GM18505 (cell line): ENCODE results near the gene ENHO.
"Not testable (repeated sequence)": the region's sequence is repeated elsewhere in the genome, so short reads cannot be mapped to it uniquely, and the experiment has no call there.

Experiments
- ATAC-seq: cut with Tn5 transposase; IDR thresholded peaks from one replicate; pipeline ENCODE4 v1.9.1; 2021; ENCODE audit not compliant: unreplicated experiment
- POLR2A ChIP-seq: IDR thresholded peaks from 4 replicates; pipeline ENCODE4 v1.6.1; 2011; ENCODE audit warnings: borderline replicate concordance; ENCODE audit not compliant: insufficient read depth, insufficient read length; ENCODE audit errors: extremely low read depth

Gene ENHO

DNA sequence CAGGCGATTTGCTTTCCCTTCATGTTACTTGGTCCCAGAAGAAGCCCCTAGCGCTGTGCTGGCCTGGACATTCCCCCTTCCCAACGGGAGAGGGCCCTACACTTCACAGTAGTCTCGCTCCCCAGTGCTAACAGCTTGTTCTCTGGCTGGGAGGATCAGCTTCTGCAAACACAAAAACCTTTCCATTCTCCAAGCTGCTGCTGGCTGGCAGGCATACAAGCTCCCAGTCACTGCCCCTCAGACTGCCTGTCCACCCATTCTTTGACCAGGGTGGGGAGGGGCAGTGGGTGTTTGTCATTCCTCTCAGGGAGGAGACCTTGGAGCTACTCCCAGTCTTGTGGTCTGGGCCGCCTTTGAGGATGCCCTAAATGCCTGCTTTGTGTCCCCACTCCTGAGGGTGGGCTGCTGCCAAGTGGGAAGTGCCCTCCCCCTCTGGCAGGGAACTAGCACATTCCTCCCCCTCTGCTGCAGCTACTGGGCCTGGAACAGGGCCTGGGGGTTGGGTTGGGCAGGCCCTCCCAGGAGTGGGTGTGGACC is 20.8 kb downstream of the ENHO start:
- no peak for ATAC-seq
- TF ChIP-seq POLR2A: no peak

DNA sequence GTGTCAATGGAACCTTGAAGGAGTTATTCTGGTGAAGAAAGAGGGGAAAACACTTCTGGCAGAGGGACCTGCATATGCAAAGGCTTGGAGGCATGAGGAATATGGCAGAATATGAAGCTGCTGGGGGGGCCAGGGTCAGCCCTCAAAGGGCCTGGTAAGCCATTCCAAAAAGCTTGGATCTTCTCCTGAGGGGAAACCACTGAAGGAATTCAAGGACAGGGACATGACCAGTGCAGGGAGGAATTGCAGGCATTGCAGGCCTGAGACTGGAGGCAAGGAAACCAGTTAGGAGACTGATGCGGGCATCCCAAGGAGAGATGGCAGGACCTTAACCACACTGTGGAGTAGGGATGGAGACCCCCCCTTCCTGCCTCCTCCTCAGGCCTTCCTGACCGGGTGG is 21.4 kb downstream of the ENHO start:
- TF ChIP-seq POLR2A: no peak
- ATAC-seq: no peak

DNA sequence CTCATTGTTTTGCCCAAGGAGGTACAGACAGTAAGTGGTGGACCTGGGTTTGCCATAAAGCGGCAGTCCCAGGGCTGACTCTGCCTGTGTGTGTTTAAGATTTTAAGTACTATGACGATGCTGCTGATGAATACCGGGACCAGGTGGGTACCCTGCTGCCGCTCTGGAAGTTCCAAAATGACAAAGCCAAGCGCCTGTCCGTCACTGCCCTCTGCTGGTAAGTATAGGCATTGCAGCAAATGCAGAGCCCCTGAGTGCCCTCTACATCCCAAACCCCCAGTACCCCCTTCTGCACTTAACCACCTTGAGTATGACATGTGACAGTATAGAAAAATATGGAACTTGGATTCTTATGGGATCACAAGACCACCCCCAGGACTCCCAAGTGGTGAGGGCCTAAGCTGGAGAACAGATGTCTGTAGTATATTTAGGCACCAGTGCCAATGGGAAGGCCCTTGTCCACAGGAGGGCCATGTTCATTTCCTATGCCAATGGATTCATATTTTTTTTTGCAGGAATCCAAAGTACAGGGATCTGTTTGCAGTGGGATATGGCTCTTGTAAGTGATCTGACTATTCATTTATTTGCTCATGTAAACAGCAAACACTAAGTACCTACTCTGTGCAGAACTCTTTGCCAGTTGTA is 22.0 kb downstream of the ENHO start:
- no peak for ATAC-seq
- no peak for TF ChIP-seq POLR2A

DNA sequence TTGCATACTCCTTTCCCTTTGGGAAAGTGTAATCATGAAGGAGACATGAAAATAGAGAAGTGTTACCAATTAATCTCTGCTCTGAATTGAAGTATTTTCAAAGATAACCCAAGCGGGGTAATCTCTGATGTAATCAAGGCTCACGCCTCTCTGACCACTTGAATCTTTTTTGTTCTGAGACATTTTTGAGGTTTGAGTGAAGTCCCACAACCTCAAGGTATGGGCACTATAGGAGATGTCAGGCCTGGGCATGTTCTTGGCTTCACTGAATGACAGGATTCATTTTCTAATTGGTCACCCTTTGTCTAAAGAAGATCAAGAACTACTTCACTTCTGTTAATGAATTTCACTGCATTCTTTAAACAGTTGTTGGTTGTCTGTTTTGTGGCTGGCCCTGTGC is 23.7 kb downstream of the ENHO start:
- no peak for TF ChIP-seq POLR2A
- ATAC-seq: no peak

DNA sequence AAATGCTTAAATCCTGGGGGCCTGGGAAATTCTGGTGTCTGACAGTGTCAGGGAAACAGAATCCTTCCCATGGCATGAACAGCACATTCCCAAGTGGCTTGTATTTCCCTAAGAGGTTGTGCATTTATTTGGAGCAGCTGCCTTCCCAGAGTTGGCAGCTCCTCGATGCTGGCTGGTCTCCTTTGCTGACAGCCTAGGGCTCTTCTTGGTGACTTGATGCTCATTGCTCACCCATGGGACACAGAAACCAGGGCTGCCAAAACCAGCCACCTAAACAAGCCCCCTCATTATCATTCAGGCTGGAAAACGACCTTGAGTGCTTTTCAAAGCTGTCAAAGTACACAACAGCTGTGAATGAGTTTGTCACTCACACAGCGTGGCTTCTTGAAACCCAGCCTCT is 24.2 kb downstream of the ENHO start:
- no peak for TF ChIP-seq POLR2A
- ATAC-seq: no peak

DNA sequence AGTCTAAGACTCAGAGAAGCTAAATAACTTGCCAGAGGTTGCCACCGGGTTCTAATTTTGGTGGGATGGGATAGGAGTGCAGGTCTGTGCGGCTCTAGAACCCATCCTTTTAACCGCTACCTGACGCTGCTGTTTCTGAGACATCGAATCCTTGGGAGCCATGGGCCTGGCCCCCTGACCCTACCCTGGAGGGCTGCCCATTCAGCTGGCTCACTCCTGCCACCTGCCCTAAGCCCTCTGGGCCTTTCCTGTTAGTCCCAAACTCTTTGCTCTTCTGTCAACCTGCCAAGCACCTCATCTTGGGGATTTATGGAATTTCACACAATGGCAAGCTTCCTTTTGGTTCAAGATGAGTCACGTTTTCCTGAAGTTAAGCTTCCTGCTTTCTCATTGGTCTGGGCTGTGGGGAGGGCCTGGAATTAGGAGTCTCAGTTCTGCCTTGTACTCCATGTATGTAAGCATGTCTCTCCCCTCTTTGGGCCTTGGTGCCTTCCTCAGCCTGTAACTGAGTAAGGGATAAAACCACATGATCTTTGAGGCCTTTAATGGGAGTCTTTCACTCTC is 26.6 kb downstream of the ENHO start:
- no peak for TF ChIP-seq POLR2A

DNA sequence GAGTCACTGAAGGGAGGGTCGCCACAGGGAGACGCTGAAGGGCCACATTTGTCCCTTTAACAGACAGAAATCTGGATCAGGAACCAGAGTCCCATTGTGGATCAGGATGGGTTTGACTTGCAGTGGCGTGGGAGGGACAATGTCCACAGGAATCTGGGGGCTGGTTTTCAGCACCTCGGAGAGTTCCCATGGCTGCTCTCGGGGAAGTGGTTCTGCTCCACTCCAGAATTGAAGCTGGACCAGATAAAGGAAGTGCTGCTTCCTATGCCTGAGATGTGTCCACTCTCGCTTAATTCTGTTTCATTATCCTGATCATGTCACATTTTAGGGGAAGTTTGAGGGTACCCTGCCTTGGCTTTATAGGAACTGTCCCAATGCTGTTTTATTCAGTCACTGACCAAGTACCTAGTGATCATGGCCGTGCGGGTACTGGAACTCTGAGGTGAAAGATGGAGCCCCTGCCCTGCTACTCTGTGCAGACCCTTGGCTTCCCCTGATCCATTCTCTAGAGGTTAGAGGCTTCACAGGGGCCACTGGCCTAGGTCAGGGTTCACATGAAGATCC is 28.7 kb downstream of the ENHO start:
- no peak for ATAC-seq

More for the DNA sequence above, 26.6 kb downstream of the ENHO start:
- ATAC-seq: no peak

DNA sequence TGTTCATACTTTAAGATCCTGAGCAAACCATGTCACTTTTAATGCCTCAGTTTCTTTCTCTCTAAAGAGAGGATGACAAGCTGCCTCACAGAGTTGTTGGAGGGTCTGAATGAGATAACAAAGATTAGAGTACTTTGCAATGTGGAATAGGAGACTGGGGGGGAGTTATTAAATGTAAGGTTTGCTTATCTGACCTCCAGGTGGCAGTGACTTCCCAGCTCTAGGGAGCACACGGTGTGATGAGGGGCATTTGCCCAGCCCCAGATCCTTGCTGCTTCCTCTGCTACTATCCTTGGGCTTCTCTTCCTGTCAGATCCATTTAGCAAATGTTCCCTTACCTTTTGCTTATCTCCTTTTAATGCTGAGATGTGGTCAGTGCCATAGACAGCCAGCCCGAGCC is 30.7 kb downstream of the ENHO start:
- no peak for TF ChIP-seq POLR2A
- ATAC-seq: no peak

More for the DNA sequence above, 28.7 kb downstream of the ENHO start:
- no peak for TF ChIP-seq POLR2A

DNA sequence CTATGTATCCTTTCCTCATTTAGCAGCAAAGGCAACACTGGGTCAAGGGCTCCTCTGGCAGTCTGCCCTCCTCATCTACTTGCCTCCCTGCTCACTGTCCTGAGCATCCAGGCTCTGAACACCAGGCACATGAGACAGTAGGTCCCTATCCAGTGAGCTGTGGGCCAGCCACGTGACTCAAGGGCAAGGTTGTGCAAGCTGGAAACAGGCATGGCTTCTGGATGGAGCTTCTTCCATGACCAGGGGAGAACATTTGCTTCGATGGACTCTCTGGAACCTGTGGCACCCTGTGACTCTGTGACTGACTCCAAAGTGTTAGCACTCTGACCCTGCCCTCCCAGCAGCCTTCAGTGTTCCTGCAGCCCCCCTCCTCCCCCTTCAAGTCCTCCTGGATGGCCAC is 31.2 kb downstream of the ENHO start:
- TF ChIP-seq POLR2A: no peak
- no peak for ATAC-seq

DNA sequence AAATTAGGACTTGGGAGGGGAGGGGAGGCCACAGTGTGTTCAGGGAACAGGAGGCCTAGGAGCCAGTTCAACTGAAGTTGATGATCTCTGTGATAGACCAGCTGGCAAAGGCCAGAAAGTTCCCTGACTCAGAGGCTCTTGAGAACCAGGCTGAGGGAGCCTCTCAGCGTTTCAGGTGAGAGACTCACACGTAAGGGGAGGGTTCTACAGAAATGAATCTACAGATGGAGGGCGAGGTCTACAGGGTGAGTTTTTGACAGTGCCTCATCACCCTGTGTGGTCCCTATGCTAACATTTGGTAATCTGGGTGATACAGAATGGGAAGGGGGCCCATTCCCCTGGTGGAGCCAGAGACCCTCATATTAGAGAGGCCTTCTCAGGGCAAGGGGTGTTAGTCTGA is 32.0 kb downstream of the ENHO start:
- ATAC-seq: no peak
- TF ChIP-seq POLR2A: no peak

DNA sequence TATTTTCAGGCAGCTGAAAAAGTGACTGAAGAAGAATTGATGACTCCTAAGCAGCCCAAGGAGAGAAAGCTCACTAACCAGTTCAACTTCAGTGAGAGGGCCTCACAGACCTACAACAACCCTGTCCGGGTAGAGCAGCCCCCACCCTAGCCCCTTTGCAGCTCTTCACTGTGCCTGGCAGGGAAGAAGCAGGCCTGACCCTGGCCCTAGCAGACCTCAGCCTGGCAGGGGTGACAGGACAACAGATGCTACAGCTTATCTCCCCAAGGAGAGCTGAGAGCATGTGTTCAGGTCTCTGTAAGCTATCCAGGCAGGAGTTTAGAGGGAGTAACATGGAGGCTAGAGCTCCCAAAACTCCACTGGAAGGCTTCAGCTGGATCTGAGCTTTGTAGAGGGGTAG is 32.4 kb downstream of the ENHO start:
- TF ChIP-seq POLR2A: no peak
- no peak for ATAC-seq

DNA sequence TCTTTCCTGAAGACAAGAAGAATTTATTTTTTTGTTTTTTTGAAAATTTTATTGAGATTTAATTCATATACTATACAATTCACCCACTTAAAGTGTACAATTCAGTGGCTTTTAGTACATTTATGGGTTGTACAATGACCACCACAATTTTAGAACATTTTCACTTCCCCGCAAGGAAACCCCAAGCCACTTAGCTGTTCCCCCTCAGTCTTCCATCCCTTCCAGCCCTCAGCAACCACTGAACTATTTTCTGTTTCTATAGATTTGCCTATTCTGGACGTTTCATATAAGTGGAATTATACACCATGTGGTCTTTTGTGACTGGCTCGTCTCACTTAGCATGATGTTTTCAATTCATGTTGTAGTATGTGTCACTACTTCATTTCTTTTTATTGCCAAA is 36.2 kb downstream of the ENHO start:
- ATAC-seq: no peak
- no peak for TF ChIP-seq POLR2A

DNA sequence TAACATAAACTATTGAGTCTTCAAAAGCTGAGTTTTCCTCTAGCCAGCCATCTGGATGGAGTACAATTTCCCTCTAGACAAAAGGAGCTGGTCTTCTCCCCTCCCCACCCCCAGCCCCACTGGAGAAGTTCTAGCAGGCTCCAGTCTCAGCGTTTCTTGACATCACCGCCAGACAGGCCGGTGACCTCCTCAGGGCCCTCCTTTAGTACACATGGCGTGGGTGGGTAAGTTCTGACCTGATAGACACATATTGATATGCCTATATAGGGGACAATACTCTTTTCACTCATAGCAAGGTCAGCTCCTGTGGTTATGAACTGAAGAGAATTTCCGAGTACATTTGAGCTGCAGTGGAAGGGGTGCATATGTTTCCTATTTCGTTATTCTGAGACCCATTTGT is 37.0 kb downstream of the ENHO start:
- TF ChIP-seq POLR2A: no peak
- no peak for ATAC-seq

DNA sequence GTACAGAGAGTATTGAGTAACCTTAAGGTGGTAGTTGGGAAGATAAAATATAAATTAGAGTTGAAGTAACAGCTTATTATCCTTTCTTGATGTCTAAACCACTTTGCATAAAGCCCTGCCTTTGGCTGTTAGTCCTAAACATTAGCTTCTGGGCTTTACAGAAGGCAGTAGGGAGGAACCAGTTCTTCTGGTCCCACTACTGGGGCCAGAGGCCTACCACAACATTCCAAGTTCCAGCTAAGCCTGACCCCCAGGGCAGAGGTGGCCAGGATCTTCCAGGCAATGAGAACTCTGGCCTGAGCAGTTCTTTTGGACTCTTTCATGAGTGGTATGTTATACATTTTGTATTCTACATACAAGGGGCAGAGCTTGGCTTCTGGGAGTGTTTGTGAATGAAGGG is 38.1 kb downstream of the ENHO start:
- ATAC-seq: no peak
- no peak for TF ChIP-seq POLR2A

DNA sequence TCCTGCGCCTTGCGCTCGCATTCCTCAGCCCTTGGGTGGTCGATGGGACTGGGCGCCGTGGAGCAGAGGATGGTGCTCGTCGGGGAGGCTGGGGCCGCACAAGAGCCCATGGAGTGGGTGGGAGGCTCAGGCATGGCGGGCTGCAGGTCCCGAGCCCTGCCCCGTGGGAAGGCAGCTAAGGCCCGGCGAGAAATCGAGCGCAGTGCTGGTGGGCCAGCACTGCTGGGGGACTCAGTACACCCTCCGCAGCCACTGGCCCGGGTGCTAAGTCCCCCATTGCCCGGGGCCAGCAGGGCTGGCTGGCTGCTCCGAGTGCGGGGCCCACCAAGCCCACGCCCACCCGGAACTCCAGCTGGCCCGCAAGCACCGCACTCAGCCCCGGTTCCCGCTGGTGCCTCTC is 40.0 kb downstream of the ENHO start:
- not testable (repeated sequence) for ATAC-seq

DNA sequence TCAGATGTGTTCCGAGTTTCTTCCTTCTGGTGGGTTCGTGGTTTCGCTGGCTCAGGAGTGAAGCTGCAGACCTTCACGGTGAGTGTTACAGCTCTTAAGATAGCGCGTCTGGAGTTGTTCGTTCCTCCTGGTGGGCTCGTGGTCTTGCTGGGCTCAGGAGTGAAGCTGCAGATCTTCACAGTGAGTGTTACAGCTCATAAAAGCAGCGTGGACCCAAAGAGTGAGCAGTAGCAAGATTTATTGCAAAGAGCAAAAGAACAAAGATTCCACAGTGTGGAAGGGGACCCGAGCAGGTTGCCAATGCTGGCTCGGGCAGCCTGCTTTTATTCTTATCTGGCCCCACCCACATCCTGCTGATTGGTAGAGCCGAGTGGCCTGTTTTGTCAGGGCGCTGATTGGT is 41.2 kb downstream of the ENHO start:
- ATAC-seq: not testable (repeated sequence)
